BJ (cell line): ENCODE results near the gene AGMAT. TPM values are rescaled to one million over a fixed set of nuclear protein-coding genes. Genes with fewer than 3 reads are reported as not detected.

Experiments
- CTCF ChIA-PET: fragments of 350-600 bp; formaldehyde crosslinking; extraction: SDS; loops from one replicate; lab custom pipeline; 2021; ENCODE audit warnings: antibody characterized with exemption, inconsistent platforms; lab: Yijun Ruan, JAX
- POLR2A ChIA-PET: fragments of 300-600 bp; sonication (Branson Sonifier 250); formaldehyde crosslinking; extraction: SDS; loops from one replicate; lab custom pipeline; 2021; ENCODE audit warnings: antibody characterized with exemption; lab: Charles Lee
- DNase-seq: peaks from one replicate; pipeline ENCODE4 v3.0.0-alpha.2; 2011; ENCODE audit warnings: low read depth
- H3K27me3 ChIP-seq: 2 replicates; pipeline ENCODE4 v1.6.0; 2011; ENCODE audit warnings: low read length; ENCODE audit not compliant: control insufficient read depth, insufficient read depth
- H3K36me3 ChIP-seq: 2 replicates; pipeline ENCODE4 v1.5.1; 2011; ENCODE audit warnings: low read length; ENCODE audit not compliant: control insufficient read depth, insufficient read depth
- H3K4me3 ChIP-seq: 2 replicates; pipeline ENCODE4 v1.5.1; 2011; ENCODE audit warnings: low read depth, mild to moderate bottlenecking, control low read depth, low read length
- polyA plus RNA-seq: library from polyadenylated mRNA; depleted of rRNA; stranded (reverse); fragments of >200 nt; gene quantifications from 2 replicates; pipeline ENCODE4 v1.2.3, GENCODE V29; 2011
- TF ChIP-seq, protein P1 (sequence below): IDR thresholded peaks from 2 replicates; pipeline ENCODE4 v1.5.1; 2011; ENCODE audit warnings: low read depth, mild to moderate bottlenecking, control low read depth, inconsistent platforms, low read length, moderate library complexity; ENCODE audit not compliant: insufficient read depth

Gene AGMAT
- polyA plus RNA-seq, 1 experiment = 1.1 TPM

GRCh38 chr1:15526490-15527339 is 58.1 kb downstream of the AGMAT start, which contains the start of gene DNAJC16:
TSS of gene DNAJC16 (plus strand) at chr1:15526848. CDS start at chr1:15529106, 2,258 bp downstream.
- ChIA-PET CTCF (interaction anchor here (0.6 kb wide), 1 partner anchor 16 kb away, joined by 3 read pairs; no protein-coding TSS in a partner anchor), POLR2A (no interaction called here)
- TF ChIP-seq, protein P1, sequence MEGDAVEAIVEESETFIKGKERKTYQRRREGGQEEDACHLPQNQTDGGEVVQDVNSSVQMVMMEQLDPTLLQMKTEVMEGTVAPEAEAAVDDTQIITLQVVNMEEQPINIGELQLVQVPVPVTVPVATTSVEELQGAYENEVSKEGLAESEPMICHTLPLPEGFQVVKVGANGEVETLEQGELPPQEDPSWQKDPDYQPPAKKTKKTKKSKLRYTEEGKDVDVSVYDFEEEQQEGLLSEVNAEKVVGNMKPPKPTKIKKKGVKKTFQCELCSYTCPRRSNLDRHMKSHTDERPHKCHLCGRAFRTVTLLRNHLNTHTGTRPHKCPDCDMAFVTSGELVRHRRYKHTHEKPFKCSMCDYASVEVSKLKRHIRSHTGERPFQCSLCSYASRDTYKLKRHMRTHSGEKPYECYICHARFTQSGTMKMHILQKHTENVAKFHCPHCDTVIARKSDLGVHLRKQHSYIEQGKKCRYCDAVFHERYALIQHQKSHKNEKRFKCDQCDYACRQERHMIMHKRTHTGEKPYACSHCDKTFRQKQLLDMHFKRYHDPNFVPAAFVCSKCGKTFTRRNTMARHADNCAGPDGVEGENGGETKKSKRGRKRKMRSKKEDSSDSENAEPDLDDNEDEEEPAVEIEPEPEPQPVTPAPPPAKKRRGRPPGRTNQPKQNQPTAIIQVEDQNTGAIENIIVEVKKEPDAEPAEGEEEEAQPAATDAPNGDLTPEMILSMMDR = peak; percentile 33
- peak within 1 kb of the TSS; percentile 65 for H3K4me3 ChIP-seq
- no peaks in the 10 kb centered on the region for H3K27me3 ChIP-seq
- no peaks in the 10 kb centered on the region for H3K36me3 ChIP-seq
- peak; percentile 100 for DNase-seq

DNA sequence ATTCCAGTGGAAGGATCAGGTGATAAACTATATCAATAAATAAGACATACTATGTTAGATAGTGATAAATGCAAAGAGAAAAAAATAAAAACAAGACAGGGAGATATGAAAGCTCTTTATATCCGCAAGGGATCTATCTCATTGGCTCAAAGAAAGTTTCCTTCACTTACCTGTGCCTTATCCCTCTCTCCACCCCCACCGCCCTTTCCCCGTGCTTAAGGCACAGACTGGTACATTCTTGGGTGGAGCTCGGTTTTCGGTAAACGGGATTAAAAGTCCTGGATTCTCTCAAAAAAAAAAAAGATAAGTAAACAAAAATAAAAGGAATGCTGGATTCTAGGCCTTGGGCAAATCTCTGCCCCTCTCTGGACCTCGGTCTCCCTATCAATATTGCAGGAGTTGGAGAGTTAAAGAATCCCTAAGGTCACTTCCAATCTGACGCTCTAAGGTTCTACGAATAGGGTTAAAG is 58.8 kb downstream of the AGMAT start:
- ChIA-PET CTCF (no interaction called here), POLR2A (interaction anchor here (0.5 kb wide), 1 partner anchor 261 kb away, joined by 4 read pairs; no protein-coding TSS in a partner anchor)
- no peaks in the 10 kb centered on the region for H3K36me3 ChIP-seq
- H3K4me3 ChIP-seq = peak overlapping the region; percentile 57
- no peaks in the 10 kb centered on the region for H3K27me3 ChIP-seq
- DNase-seq = no peak
- TF ChIP-seq, protein P1 = no peak

DNA sequence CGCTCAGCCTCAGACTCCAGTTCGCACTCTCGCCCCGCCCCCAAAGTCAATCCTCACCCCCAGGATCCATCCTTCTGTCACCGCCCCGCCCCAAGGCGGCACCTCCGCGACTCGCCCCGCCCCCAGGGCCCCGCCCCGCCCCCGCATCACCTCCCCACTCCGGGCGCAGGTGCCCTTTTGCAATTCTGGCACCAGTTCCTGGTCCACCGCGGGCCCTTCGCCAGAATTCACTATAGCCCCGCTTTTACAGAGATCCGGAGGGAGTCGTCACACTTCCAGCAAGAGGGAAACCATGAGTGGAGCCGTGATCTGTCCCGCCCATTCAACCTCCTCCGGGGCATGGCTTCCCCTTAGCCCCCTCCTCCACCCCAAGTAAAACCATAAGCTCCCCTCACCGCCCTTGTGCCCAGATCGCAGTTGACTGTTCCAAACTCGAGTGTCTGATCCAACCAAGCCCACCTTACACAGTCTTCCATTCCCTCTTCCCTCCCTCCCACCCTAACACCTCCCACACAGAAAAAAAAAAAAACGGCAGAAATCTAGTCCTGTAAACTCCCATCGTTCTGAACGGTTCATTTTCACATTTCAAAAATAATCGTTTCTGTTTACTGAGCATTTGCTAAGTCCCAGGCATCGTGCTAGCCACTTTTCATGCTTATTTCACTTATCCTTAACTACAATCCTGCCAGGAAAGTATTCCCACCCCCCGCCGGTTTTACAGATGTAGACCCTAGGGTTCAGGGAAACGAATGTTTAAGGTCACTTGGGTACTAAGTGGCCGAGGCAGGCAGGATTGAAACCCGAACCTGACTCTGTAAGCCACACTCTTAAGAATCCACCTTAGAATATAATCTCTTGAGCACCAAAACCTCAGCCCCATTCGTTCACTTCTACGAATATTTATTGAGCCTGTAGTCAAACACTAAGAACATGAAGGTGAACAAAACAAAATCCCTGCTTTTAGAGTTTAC is 59.5 kb downstream of the AGMAT start:
- ChIA-PET POLR2A (interaction anchor here (0.5 to 0.6 kb wide), 2 partner anchors 262 to 310 kb away, joined by 3 to 4 read pairs; no protein-coding TSS in a partner anchor), CTCF (no interaction called here)
- DNase-seq = no peak
- TF ChIP-seq, protein P1 = no peak
- Histone ChIP-seq H3K36me3 (no peaks in the 10 kb centered on the region), H3K4me3 (peak overlapping the region; percentile 57), H3K27me3 (no peaks in the 10 kb centered on the region)

- POLR2A ChIA-PET = interaction anchor here (0.9 kb wide), 1 partner anchor 241 kb away, joined by 19 read pairs; no protein-coding TSS in a partner anchor
- TF ChIP-seq, protein P1 = no peak
- no peaks in the 10 kb centered on the region for H3K27me3 ChIP-seq
- DNase-seq = peak; percentile 75
- H3K4me3 ChIP-seq = peak overlapping the region; percentile 82
- CTCF ChIA-PET = no interaction called here
- no peaks in the 10 kb centered on the region for H3K36me3 ChIP-seq
Observed at GRCh38 chr1:15524283-15525049, 60.4 kb downstream of the AGMAT start.
